HFF-Myc (cell line): ENCODE results near the gene MALAT1.
"Not testable (repeated sequence)": the region's sequence is repeated elsewhere in the genome, so short reads cannot be mapped to it uniquely, and the experiment has no call there.

ENCODE experiments used
- DNase-seq: peaks from one replicate; pipeline ENCODE4 v3.0.0-alpha.2; 2011; ENCODE audit warnings: low read depth; ENCODE audit errors: extremely low read depth
- H3K4me3 ChIP-seq: replicated peaks from 2 replicates; pipeline ENCODE4 v1.5.1; 2011; ENCODE audit warnings: low read depth, mild to moderate bottlenecking, control low read depth, low read length
- CTCF ChIP-seq: IDR thresholded peaks from 2 replicates; pipeline ENCODE4 v1.5.1; 2012; ENCODE audit warnings: mild to moderate bottlenecking, low read depth, low read length, control low read depth; ENCODE audit errors: missing control alignments

Gene MALAT1

DNA sequence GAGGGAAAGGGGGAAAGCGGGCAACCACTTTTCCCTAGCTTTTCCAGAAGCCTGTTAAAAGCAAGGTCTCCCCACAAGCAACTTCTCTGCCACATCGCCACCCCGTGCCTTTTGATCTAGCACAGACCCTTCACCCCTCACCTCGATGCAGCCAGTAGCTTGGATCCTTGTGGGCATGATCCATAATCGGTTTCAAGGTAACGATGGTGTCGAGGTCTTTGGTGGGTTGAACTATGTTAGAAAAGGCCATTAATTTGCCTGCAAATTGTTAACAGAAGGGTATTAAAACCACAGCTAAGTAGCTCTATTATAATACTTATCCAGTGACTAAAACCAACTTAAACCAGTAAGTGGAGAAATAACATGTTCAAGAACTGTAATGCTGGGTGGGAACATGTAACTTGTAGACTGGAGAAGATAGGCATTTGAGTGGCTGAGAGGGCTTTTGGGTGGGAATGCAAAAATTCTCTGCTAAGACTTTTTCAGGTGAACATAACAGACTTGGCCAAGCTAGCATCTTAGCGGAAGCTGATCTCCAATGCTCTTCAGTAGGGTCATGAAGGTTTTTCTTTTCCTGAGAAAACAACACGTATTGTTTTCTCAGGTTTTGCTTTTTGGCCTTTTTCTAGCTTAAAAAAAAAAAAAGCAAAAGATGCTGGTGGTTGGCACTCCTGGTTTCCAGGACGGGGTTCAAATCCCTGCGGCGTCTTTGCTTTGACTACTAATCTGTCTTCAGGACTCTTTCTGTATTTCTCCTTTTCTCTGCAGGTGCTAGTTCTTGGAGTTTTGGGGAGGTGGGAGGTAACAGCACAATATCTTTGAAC, 6.8 kb downstream of the MALAT1 start:
- H3K4me3 ChIP-seq, result peak overlapping the region; percentile 84
- TF ChIP-seq CTCF, result no peak
- DNase-seq, result peak; percentile 15

- no peak for TF ChIP-seq CTCF
- H3K4me3 ChIP-seq, result peak overlapping the region; percentile 84
- no peak for DNase-seq
Observed at GRCh38 chr11:65506290-65506771, 7.5 kb downstream of the MALAT1 start.

DNA sequence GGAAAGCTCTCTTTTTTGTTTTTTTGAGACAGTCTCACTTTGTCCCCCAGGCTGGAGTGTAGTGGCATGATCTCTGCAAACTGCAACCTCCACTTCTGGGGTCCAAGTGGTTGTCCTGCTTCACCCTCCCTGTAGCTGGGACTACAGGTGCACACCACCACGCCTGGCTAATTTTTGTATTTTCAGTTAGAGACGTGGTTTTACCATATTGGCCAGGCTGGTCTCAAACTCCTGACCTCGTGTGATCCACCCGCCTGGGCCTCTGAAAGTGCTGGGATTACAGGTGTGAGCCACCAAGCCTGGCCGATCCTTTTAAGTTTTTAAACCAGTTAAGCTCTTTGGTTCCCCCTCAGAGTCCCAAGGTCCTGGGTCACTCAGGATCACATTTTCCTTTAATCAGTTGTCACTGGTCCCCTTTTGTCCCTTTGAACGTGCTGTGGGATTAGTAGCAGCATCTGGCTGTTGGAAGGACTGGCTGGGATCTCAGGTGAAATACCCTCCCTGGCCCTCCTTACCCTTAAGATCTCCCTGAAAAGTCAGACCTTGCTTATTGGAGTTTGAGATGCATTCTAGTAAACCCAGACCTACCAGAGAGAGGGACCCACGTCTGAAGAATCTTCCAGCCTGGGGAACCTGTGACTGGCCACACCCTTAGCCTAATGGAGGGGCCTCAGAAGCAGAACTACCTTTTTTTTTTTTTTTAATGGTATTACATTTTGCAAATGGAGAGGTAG, 8.1 kb downstream of the MALAT1 start:
- no peak for TF ChIP-seq CTCF
- peak overlapping the region; percentile 84 for H3K4me3 ChIP-seq

DNA sequence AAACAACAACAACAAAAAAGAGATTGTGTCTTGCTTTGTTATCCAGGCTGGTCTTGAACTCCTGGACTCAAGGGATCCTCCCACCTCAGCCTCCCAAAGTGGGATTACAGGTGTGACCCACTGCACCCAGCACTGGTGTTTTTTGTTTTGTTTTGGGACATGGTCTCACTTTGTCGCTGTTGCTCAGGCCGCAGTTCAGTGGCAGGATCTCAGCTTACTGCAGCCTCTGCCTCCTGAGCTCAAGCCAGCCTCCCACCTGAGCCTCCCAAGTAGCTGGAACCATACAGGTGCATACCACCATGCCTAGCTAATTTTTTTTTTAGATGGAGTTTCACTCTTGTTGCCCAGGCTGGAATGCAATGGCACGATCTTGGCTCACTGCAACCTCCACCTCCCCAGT, 13.5 kb downstream of the MALAT1 start:
- H3K4me3 ChIP-seq, DNase-seq: not testable (repeated sequence)

More for the DNA sequence above, 8.1 kb downstream of the MALAT1 start:
- DNase-seq, result peak; percentile 83

DNA sequence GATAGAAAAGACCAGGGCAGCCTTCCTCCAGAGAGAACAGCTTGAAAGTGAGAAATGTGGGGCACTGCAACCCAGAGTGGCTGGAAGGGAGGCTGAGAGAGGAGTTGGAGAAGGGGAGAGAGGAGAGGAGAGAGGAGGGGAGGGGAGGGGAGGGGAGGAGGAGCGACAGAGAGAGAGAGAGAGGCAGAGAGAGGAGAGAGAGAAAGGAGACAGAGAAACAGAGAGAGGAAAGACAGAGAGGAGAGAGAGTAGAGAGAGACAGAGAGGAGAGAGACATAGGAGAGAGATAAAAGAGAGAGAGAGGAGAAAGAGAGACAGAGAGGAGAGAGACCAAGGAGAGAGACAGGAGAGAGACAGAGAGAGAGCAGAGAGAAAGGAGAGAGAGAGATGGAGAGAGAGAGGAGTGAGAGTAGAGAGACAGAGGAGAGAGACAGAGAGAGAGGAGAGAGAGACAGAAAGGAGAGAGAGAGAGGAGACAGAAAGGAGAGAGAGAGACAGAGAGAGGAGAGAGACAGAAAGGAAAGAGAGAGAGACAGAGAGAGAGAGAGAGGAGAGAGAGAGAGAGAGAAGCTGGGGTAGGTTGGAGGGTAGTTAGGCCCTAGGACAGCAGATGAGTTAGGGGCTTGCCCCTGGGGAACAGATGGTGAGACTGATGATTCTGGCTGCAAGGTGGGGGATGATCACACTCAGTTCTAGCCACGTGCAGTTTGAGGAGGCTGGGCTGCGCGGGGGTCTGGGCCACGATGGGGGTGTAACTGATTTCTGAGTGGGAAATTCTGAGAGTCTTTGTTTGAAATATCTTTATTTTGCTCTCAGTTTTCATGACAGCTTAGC, 17.5 kb downstream of the MALAT1 start:
- DNase-seq, result no peak
- H3K4me3 ChIP-seq, result no peak overlapping the region
- no peak for TF ChIP-seq CTCF

- H3K4me3 ChIP-seq, DNase-seq: not testable (repeated sequence)
Observed at GRCh38 chr11:65518941-65519549, 20.2 kb downstream of the MALAT1 start.

DNA sequence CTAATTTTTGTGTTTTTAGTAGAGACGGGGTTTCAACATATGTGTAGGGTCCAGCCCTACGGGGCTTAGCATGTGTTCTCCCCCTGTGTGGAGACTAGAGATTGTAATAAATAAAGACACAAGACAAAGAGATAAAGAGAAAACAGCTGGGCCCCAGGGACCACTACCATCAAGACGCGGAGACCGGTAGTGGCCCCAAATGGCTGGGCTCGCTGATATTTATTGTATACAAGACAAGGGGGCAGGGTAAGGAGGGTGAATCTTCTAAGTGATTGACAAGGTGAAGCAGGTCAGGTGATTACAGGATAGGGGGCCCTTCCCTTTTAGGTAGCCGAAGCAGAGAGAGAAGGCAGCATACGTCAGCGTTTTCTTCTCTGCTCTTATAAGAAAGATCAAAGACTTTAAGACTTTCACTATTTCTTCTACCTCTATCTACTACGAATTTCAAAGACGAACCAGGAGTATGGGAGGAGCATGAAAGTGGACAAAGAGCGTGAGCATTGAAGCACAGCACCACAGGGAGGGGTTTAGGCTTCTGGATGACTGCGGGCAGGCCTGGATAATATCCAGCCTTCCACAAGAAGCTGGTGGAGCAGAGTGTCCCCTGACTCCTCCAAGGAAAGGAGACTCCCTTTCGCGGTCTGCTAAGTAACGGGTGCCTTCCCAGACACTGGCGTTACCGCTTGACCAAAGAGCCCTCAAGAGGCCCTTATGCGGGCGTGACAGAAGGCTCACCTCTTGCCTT, 23.1 kb downstream of the MALAT1 start:
- H3K4me3 ChIP-seq, DNase-seq: not testable (repeated sequence)

DNA sequence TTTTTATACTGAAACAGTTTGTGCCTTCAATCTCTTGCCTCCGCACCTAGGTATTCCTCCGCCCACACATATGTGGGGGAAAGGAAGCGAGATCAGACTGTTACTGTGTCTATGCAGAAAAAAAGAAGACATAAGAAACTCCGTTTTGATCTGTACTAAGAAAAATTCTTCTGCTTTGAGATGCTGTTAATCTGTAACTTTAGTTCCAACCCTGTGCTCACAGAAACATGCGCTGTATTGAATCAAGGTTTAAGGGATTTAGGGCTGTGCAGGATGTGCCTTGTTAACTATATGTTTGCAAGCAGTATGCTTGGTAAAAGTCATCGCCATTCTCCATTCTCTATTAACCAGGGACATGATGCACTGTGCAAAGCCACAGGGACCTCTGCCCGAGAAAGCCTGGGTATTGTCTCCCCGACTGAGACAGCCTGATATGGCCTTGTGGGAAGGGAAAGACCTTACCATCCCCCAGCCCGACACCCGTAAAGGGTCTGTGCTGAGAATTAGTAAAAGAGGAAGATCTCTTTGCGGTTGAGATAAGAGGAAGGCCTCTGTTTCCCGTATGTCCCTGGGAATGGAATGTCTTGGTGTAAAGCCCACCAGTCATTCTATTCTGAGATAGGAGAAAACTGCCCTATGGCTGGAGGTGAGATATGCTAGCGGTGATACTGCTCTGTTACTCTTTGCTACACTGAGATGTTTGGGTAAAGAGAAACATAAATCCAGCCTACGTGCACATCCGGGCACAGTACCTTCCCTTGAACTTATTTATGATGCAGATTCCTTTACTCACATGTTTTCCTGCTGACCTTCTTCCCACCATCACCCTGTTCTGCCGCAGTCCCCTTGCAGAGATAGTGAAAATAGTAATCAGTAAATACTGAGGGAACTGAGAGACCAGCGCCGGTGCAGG, 24.1 kb downstream of the MALAT1 start:
- H3K4me3 ChIP-seq, DNase-seq: not testable (repeated sequence)

- DNase-seq, H3K4me3 ChIP-seq: not testable (repeated sequence)
Observed at GRCh38 chr11:65523631-65523968, 24.8 kb downstream of the MALAT1 start.
